Measurements from ENCODE around the gene ZBTB22.
A peak's percentile ranks its signal among the peaks of the same experiment; 100 is the strongest.

The ZBTB22 gene

GRCh38 chr6:33272275-33273128, 45.0 kb downstream of the ZBTB22 start:
- ChIA-PET POLR2A (interaction anchor here (1.0 to 2.0 kb wide), 6 partner anchors 17 to 301 kb away, joined by 3 to 17 read pairs (median 8); partner anchors contain the start of genes PFDN6, RGL2 and WDR46), CTCF (interaction anchor here (1.2 to 11.2 kb wide), 5 partner anchors 12 to 27 kb away, joined by 3 to 81 read pairs (median 8); partner anchors contain the start of gene RGL2)
- no peak for DNase-seq (ENCODE audit: extremely low spot score)
- TF ChIP-seq, protein P1, sequence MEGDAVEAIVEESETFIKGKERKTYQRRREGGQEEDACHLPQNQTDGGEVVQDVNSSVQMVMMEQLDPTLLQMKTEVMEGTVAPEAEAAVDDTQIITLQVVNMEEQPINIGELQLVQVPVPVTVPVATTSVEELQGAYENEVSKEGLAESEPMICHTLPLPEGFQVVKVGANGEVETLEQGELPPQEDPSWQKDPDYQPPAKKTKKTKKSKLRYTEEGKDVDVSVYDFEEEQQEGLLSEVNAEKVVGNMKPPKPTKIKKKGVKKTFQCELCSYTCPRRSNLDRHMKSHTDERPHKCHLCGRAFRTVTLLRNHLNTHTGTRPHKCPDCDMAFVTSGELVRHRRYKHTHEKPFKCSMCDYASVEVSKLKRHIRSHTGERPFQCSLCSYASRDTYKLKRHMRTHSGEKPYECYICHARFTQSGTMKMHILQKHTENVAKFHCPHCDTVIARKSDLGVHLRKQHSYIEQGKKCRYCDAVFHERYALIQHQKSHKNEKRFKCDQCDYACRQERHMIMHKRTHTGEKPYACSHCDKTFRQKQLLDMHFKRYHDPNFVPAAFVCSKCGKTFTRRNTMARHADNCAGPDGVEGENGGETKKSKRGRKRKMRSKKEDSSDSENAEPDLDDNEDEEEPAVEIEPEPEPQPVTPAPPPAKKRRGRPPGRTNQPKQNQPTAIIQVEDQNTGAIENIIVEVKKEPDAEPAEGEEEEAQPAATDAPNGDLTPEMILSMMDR (IDR thresholded peaks at IDR 0.05; ENCODE audit: control extremely low read depth, extremely low read depth, low read depth, missing control alignments): no peak

GRCh38 chr6:33271468-33272274, 45.9 kb downstream of the ZBTB22 start, which contains the start of the genes RPS18 and VPS52:
Gene RPS18, plus strand, starts transcription at chr6:33272075. Its CDS starts 45 bp downstream, at chr6:33272120.
Gene VPS52, minus strand, starts transcription at chr6:33271876. Its CDS starts 201 bp downstream, at chr6:33271675.
- CTCF ChIA-PET: interaction anchor here (0.7 to 11.2 kb wide), 8 partner anchors 11 to 433 kb away, joined by 3 to 81 read pairs (median 4); partner anchors contain the start of genes RGL2 and TAP2
- TF ChIP-seq, protein P1 (IDR thresholded peaks at IDR 0.05; ENCODE audit: control extremely low read depth, extremely low read depth, low read depth, missing control alignments): no peak
- POLR2A ChIA-PET: interaction anchor here (0.6 to 2.0 kb wide), 16 partner anchors 9 to 371 kb away, joined by 3 to 17 read pairs (median 4); partner anchors contain the start of genes HLA-DPA1, PFDN6, RGL2 and TAPBP
- DNase-seq (ENCODE audit: extremely low spot score): peak; percentile 94

GRCh38 chr6:33271117-33271467, 46.5 kb downstream of the ZBTB22 start:
- no peak for DNase-seq (ENCODE audit: extremely low spot score)
- POLR2A ChIA-PET: interaction anchor here (0.9 to 2.0 kb wide), 11 partner anchors 10 to 299 kb away, joined by 3 to 17 read pairs (median 4); partner anchors contain the start of genes HLA-DPA1, PFDN6, TAPBP and WDR46
- TF ChIP-seq, protein P1 (IDR thresholded peaks at IDR 0.05; ENCODE audit: control extremely low read depth, extremely low read depth, low read depth, missing control alignments): no peak
- CTCF ChIA-PET: interaction anchor here (0.8 to 11.2 kb wide), 8 partner anchors 11 to 433 kb away, joined by 3 to 81 read pairs (median 4); partner anchors contain the start of genes RGL2 and TAP2

All from GM10248 (cell line).